Fibroblast of the aortic adventitia (primary cell): ENCODE results near the gene FRMD6. TPM values are rescaled to one million over a fixed set of nuclear protein-coding genes. Genes with fewer than 3 reads are reported as not detected.
A peak's percentile ranks its signal among the peaks of the same experiment; 100 is the strongest.

Experiments used
- DNase-seq: peaks from one replicate; pipeline ENCODE4 v3.0.0-alpha.2; 2010; ENCODE audit warnings: low read depth
- H3K4me3 ChIP-seq: 2 replicates; pipeline ENCODE4 v1.5.1; 2011; ENCODE audit warnings: low read depth, mild to moderate bottlenecking, control low read depth, low read length, moderate library complexity
- small RNA-seq: library from RNA; depleted of rRNA; stranded (forward); fragments of <200 nt; gene quantifications from one replicate; pipeline ENCODE3, GENCODE V24; 2012
- total RNA-seq: library from RNA; depleted of rRNA; stranded (reverse); fragments of >200 nt; gene quantifications from 2 replicates; pipeline ENCODE4 v1.2.3, GENCODE V29; 2012; ENCODE audit warnings: low replicate concordance
- TF ChIP-seq, protein P1 (sequence below): IDR thresholded peaks from 2 replicates; pipeline ENCODE4 v1.5.1; 2011; ENCODE audit warnings: mild to moderate bottlenecking, low read length, control low read depth, inconsistent platforms; ENCODE audit not compliant: insufficient read depth

FRMD6 gene
- total RNA-seq, 1 donor, result 257 TPM

DNA sequence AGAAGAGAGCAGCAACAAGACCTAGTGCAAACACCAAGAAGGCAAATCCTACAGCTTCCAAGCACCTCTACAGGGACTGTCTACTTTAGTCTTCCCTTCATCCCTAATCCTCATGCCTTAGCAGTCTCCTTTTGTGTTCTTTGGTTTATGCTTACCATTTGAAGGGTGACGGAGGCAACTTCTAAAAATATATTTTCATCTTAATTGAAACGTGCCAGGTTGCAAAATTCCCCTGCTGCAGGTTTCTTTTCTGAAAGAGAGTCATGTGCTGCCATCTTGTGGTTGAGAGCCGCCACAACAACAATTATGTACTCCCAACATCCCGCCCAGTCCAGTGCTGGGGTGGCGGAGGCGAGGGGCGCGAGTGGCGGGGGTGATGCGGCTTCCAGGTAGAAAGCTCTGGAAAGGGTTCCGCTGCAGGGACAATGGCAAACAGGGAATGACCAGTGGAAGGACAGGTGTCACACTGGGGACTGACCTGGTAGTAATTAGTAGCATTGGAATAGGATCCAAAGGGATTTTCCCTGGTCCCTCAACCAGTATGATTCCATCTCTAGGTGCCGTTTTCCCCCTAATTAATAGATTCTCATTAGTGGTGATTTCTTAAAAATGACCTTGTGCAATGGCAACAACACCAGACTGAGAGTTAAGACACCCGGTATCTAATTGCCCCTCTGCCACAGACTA, 128.4 kb downstream of the FRMD6 start:
- TF ChIP-seq, protein P1, sequence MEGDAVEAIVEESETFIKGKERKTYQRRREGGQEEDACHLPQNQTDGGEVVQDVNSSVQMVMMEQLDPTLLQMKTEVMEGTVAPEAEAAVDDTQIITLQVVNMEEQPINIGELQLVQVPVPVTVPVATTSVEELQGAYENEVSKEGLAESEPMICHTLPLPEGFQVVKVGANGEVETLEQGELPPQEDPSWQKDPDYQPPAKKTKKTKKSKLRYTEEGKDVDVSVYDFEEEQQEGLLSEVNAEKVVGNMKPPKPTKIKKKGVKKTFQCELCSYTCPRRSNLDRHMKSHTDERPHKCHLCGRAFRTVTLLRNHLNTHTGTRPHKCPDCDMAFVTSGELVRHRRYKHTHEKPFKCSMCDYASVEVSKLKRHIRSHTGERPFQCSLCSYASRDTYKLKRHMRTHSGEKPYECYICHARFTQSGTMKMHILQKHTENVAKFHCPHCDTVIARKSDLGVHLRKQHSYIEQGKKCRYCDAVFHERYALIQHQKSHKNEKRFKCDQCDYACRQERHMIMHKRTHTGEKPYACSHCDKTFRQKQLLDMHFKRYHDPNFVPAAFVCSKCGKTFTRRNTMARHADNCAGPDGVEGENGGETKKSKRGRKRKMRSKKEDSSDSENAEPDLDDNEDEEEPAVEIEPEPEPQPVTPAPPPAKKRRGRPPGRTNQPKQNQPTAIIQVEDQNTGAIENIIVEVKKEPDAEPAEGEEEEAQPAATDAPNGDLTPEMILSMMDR, result peak; percentile 80
- DNase-seq, result peak; percentile 78
- peak overlapping the region; percentile 48 for H3K4me3 ChIP-seq

Small RNAs within 50 kb of the gene (small RNA-seq; reads per million reads assigned to genes)
- gene OR7E159P (not detected), gene RNA5SP385 (not detected), gene RNU6-301P (not detected)

Other genes starting within 250 kb of the FRMD6 start
- 10.0 and 15.7 TPM in 2 replicates for gene GNG2, start 208.7 kb downstream of the FRMD6 start, total RNA-seq